Suppressor macrophage (primary cell): Measurements from ENCODE around the gene FOXB2.
A peak's percentile ranks its signal among the peaks of the same experiment; 100 is the strongest.
"Not testable (repeated sequence)": the region's sequence is repeated elsewhere in the genome, so short reads cannot be mapped to it uniquely, and the experiment has no call there.

Source experiments
- DNase-seq, 4 experiments: peaks; one replicate each; pipeline ENCODE4 v3.0.0-alpha.2; 2020 to 2022
- total RNA-seq, 17 experiments: gene quantifications; one replicate each; lab custom pipeline; 2026; ENCODE audit warnings: mixed read lengths in 6 of 17, inconsistent platforms in 3 of 17; lab: John Stamatoyannopoulos, UW

Gene FOXB2
- total RNA-seq, result 0 to 0.22 (median 0) reads per million in 17 experiments

DNA sequence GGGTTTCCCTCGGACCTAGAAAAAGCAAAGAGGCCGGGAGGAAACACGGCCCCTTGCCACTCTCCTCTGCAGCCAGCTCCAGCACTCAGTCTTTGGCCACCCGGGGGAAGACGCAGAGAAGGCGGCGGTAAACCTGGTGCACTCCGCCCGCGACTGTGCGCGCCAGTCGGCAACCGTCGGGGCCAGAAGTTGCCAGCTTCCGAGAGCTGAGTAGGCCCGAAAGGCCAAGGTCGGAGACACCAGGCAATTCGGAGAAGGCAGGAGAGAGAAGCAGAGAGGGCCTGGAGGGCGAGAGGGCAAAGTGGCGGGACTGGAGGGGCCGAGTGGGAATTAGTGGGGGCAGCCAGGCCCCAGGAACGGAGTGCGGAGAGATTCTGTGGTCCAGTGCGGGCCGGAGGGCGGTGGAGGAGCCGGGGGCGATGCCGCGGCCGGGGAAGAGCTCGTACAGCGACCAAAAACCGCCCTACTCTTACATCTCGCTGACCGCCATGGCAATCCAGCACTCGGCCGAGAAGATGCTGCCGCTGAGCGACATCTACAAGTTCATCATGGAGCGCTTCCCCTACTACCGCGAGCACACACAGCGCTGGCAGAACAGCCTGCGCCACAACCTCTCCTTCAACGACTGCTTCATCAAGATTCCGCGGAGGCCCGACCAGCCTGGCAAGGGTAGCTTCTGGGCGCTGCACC lies at the start of gene FOXB2:
Gene FOXB2 (plus strand): TSS at position 420 of the 690 bp plus-strand sequence. CDS start 0 bp downstream, at position 420.
- DNase-seq, result no peak

DNA sequence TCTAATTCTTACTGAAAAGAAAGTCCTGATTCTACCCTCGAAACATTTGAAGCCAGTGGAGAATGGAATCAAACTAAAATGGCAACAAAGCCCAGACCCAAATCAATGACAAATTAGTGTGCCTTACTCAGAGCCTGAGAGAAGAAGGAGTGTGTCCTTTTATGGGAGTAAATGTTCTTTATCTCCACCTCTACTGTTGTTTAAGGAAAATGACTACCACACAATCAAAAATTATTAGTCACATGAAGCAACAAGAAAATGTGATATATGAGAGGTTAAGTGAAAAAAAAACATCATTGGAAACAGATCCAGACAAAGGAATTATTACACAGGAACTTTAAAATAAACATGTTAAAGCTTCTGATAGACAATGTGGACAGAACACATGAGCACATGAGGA lies 49.7 kb upstream of the FOXB2 start:
- DNase-seq, result no peak

DNA sequence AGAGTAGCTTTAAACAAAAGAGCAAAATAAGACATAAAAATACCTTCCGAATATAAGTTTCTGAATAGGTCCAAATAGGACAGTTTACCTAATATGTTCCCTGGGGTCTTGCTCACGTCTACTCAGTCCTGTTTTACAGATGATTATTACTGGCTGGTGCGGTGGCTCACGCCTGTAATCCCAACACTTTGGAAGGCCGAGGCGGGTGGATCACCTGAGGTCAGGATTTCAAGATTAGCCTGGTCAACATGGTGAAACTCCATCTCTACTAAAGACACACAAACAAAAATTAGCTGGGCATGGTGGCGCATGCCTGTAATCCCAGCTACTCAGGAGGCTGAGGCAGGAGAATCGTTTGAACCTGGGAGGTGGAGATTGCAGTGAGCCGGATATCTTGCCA lies 40.6 kb upstream of the FOXB2 start:
- not testable (repeated sequence) for DNase-seq

DNA sequence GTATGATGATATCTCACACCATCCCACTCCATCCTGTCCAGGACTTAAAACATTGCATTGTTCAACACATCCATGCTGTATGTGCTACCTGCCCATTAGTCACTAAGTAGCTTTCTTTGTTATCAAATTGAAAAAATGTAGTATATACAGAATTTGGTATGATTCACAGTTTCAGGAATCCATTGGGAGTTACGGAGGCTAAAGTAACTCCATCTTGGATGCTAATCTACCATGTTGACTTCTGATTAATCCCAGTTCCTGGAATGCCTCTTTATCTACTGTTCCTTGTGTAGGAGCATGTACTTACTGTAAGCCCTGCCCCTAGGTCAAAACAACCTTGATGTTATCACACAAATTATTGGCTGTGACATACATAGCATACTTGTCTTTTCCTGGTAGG lies 38.9 kb upstream of the FOXB2 start:
- DNase-seq, result no peak

DNA sequence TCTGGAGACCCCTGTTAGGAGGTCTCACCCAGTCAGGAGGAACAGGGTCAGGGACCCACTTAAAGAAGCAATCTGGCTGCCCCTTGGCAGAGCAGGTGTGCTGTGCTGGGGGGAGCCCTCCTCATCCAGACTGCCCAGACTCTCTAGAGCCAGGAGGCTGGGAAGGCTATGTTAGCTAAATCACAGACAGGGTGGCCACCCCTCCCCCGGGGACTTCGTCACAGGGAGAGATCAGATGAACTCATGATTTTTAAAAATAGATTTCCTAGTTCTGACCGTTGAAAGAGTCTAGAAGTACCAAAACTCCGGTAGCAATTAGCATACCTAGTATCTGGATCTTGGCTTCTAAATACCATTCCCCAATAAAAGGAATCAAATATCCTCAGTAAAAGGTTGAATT lies 35.0 kb upstream of the FOXB2 start:
- DNase-seq, result no peak

DNA sequence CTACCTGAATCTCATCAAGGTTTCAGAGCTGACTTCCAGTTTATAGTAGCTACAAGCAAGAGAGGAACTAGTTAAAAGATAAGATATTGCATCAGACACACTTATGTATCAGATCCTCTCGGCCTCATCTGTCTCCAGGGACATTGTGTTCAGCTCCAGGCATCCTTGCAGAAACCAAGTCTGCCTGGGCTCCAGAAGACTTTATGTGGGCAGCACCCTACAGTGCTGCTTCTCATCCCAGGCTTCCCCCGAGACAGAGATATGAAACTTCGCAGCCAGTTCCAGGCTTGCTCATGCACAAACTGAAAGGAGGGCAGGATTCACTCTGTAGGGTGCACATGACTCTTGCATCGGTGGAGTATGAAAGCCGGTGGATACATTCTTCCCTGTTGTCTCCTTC lies 33.9 kb upstream of the FOXB2 start:
- DNase-seq, result no peak

DNA sequence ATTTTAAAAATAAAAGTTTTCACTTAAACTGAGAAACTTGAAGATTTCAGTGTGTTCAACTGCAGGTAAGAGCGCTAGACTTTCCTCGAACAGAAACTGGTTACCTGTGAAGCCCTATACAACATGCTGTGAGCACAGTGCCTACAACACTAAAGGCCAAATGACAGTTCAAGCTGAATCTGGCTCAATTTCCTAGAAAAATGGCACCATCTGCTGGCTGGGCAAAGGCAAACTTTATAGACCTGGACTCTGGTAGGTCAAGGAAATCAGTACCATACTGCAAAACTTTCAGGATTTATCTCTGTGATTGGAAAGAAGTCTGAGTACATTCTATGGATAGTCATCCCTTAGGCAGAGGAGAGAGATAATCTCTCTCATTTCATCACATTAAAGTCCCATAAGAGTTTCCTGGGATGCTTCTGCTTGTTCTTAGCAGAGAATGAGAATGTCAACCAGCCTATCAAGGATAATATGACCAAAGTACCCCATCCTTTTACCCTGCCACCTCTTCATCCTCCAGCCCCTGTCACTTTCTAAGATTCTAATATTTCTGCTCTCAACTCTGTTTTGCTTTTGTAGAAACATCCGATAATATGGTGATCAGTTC lies 31.8 kb upstream of the FOXB2 start:
- peak; percentile 14 to 22 (median 20) for DNase-seq

DNA sequence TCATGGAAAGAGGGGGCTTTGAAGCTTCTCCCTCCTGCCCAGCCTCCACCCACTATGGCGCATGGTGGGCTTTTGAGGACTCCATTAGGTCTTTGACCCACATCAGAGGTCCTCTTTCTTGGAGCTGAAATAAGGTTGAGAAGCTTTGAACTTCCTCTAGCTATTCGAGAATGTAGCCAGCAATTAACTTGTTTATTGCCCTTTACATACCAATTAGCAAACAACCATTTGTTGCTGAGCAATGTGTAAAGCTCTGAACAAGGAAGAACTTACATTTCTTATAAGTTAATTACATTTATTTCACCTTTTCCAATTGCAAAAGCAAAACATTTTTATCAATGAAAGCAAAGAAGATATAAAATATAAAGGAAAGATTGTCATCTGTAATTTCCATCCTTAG lies 30.5 kb upstream of the FOXB2 start:
- no peak for DNase-seq

DNA sequence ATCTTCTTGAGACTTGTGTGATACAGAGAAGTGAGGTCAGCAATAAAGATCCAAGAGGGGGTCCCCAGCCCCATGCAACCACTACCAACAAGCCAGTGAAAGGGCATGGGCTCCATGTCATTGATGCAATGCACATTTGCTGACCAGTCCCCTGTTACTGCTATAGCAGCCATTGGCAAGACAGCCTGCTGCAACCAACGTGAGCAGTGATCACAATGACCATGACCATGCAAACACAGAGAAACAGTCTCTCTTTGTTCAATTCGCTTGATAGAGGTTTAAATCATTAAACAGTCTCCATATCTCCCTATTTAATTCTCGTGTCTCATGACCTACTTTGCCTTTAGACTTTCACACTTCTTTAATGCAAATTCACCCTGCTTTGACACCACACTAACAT lies 30.0 kb upstream of the FOXB2 start:
- DNase-seq, result no peak

DNA sequence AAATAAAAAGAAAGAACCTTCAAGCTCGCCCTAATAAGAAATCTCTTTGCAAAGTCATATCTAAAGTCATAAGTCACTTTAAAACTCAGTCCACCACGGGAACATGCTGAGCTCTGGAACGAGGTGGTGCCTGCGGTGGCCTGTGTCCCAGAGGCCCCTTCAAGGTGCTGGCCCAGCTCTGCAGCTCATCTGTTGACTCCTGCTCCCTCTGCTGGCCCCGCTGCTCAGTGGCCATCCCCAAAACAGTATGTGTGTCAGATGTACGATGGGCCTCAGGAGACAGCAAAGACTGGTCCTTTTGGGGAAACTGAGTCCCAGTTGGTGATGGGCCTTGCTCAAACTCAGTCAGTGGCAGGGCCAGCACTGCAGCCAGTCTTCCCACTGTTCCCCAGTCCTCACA lies 22.8 kb upstream of the FOXB2 start:
- peak in 2 of 4 experiments; percentile 10 to 49 for DNase-seq

DNA sequence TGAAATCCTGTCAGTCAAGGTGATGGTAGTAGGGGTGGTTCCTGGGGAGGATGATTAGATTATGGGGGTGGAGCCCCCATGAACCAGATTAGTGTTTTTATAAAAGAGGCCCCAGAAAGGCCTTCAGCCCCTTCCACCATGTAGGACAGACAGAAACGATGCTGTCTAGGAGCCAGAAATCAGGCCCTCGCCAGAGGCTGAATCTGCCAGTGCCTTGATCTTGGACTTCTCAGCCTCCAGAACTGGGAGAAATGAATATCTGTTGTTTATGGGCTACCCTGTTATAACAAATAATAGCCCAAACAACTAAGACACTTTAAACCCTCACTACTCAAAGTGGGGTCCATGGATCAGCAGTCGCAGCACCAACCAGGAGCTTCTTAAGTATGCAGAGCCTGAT lies 20.2 kb upstream of the FOXB2 start:
- DNase-seq, result no peak

DNA sequence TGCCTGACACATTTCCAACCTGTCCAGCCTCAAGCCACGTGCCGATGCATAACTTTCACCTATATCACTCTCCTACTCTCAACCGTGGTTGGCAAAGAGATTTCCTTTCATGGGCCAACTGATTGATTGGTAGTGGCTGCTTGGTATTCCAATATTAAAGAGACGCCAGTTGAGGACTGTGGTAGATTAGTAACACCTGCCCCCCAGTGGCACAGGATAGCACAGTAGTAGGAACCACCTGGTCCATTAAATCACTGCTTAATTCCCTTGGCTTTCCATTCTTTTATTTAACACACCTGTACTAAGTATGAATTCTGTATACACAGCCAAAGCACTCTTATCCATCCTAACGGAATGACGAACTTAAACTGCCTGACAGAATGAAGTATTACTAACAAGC lies 19.1 kb upstream of the FOXB2 start:
- no peak for DNase-seq

DNA sequence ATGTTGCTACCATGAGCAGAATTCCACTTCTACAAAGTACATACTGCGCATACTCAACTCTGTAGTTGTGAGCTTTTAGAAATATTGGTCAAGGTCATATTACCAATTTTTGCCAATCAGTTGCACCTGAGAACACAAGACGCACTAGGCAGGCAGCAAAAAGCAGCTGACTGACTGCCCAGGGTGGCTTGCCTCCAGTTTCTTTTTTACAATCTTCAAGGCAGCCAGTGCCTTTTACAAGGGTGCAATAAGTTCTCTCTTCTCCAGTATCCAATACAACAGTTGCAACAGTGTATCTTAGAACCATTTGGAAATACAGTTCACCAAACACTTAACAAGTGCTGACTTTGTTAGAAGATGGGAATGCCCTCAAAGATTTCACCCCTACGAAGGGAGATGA lies 16.1 kb upstream of the FOXB2 start:
- no peak for DNase-seq

DNA sequence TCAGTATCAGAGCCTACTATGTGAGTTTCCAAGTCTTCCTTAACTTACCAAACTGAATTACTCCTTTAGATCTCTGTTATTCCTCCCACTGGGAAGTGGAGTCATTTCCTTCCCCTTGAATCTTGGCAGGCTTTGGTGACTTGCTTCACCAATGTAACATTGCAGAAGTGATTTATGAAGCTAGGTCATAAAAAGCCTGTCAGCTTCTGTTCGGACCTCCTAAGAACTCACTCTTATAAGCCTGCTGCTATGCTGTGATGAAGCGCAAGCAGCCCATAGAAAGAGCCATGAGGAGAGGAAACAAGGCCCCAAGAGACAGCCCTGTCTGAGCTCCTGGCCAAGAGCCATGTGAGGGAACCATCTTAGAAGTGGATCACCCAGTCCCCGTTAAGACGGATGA lies 14.2 kb upstream of the FOXB2 start:
- no peak for DNase-seq

DNA sequence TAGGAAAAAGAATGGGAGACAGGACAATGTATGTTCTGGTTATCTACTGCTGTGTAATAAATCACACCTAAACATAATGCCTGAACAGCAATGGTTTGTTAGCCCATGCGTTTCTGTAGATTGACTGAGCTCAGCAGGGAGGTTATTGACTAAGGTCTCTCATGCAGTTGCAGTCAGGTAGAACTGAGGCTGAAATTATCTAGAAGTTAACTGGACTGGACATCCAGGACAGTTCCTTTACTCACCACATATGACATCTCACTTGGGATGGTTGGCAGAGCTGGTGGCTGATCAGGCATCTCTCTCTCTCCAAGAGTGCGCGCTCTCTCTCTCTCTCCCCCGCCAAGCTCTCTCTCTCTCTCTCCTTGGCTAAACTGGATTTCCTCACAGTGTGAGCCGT lies 8.9 kb upstream of the FOXB2 start:
- DNase-seq, result no peak

DNA sequence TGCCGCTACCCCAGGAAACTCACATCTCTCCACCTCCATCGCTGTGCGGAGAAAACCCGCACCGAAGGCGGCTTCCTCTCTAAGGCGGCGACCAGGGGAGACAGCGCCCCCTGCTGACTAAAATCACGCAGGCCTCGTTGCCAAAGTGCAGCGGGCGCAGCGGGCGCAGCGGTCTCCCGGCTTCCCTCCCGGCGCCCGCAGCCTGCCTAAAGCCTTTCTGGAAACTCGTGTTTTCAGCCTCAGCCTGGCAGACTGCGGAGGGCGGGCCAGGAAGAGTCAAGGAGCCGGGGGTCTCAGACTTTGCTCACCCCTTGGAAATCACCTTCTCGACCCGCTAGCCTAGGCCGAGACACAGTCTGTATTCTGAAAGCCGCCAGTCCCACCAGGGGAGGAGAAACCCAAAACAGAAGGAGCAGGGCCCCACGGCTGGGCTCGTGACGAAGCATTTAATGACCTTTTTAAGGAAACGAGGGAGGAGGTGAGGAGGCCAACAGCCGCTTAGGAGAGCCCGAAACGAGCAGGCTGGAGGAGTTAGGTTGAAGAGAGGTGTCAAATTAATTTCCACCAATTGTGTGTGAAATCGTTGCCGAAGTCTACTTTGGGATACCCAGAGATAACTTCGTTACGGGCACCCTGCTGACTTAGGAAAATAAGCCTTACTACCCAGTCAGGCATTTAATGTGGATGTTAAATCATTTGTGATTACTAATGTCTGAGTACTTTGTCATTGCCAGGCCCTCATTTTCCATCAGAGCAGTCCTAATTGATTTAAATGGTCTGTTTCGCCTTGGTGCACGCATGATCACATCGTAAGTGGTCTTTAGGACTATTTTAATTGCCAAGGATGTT lies 7.3 kb upstream of the FOXB2 start:
- DNase-seq, result peak; percentile 66 to 85 (median 76)

DNA sequence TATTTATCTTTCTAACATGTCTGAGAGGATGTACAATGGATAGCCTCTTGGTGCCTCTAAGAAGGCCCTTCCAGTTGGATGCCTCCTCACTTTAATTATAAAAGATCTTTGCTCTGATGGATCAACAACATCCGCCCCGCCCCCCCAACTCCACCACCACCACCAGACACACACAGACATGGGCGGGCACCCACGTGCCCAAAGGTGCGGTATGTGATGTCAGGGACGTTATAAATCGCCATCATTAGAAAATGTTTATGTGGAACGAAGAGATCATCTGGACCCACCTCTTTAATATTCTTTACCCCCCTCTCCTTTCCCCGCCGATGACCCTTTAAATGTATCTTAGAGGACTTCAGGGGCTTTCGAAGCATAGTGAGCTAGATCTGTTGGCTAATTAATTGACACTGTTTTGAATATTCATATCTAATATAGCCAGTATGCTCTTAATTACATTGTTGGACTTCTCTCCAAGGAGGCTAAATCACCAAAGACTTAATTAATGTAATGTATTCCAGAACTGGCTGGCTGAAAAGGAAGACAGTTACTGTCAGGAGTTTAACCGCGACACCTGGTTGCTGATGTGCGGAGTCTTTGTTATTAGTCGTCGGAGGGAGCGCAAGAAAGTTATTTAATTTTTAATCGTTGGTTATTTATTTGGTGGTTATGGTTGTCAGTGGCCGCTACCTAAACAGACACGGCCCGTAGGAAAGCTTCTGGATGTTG lies 6.1 kb upstream of the FOXB2 start:
- no peak for DNase-seq

DNA sequence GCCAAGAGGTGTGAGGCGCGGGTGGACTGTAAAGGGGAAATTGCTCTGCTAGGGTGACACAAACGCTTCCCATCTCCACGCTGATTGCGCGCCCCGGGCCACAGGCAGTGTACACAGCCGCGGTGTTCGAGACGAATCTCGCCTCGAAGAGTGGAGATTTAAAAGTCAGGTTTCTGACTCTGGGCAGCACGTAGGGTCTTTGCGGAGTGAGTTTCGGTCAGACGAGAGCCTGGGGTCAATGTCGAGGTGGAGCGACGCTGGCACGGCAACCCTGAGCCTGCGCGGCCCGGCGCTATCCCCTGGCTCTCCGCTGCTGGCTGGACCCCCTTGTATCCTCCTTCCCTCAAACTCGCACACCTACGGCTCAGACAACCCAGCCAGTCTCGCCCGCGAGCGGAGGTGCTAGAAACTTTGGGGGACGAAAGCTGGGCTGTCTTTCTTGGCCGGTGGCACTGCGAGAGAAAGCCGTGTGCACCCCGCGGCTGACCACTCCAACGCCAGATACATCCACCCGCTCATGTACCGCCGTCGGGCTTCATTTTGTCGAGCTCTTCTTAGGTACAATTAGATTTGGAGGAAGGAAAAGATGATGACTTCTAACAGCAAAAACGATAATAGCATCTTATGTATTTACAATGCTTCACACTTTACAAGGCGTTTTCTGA lies 5.4 kb upstream of the FOXB2 start:
- DNase-seq, result no peak

DNA sequence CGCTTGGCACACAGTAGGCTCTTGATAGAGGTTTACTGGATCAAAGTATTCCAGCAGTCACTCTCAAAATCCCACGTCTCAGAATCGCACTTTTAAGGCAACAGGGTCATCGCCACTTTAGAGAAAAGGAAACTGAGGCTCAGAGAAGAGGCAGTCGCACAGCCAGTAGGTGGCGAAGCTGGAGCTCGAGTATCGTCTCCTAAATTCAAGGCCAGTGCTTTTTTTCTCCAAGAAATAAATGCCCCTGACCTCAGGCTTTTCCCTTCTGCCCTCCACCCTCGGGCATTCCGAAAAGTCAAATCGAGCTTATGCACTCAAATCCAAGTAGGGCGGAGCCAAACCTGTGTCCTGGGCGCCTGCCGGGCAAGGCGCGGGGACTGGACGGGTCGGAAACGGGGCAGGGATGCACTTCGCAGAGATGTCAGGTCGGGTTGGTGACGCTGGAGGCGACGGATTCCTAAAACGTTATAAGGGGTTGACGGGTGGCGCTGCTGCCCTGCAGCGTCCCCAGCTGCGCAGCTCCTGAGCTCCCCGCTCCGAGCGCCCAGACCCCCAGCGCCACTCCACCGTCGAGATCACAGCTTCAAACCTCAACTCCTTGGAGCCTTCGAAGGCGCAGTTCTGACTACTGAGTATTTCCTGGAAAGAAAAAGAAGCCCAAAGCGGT lies 4.7 kb upstream of the FOXB2 start:
- DNase-seq, result no peak

DNA sequence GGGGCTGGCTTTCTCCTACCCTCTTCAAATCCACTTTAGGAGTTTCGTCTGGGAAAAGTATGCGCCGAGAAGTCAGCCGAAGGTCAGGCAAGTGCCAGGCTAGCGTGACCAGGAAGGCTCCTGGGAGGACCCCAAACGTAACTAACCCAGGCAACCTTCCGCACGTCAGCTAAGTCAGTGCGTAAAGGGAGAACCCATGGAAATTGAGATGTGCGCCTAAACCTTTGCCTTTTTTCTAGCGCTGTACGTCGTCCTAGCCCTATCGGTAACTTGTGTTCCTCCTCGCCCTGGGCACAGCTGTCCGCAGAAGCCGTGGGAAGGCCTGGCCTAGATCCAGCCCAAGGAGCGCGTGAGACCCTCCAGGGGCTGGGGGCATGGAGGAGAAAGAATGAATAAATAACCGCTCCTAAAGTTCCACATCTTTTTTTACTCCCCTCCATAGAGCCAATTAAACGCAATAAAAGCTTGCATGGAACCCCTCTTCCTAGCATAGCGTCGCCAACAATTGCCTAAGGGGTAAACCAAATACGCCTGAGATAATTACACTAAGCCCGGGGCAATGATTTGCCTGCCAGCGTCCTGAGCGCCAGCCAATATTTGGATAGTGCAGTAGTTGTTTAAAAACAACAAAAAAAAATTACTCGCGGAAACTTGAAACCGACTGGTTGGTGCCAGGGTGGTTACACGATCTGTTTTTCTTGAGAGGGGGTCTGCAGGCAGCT lies 4.0 kb upstream of the FOXB2 start:
- DNase-seq, result no peak

DNA sequence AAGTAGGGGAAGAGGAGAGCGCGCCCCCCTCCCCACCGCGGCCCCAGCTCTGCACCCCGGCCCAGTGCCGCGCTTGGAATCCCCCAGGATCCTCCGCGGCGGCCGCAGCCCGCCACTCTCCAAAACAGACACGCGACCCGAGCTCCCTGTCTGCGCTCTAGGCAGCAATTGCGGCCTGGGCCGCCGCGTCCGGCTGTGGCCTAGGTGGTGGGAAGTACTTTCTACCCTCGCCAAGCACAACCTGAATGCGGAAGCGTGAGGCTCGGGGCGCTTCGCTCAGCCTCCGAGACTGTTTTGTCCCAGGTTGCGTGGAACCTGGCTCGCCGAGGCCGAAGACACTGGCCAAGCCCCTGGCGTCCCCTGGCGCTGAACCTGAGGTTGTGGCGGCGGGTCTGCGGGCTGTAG lies 3.3 kb upstream of the FOXB2 start:
- DNase-seq, result no peak
